ENCODE measurements around the gene LDLRAD2.

DNA sequence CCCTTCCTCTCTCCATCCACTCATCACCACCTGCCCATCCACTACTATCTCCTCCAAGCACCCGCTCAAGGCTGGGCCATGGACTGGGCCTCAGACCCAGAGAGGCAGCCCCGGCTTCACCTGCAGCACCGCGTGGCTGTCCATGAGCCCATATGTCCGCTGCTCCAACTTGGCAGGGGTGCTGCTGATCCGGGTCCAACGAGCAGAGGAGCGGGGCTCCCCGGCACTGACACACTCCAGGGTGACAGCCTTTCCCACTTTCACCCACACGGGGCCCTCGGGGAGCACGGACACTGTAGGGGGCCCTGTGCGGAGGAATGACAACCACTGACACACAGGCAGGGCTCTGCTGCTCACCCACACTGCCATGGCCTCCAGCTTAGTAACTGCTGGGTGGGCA, 28.9 kb downstream of the LDLRAD2 start:
- TF ChIP-seq POLR2AphosphoS5 (IDR thresholded peaks at IDR 0.05; ENCODE audit: low read depth, low read length): no peak
- TF ChIP-seq, protein P1, sequence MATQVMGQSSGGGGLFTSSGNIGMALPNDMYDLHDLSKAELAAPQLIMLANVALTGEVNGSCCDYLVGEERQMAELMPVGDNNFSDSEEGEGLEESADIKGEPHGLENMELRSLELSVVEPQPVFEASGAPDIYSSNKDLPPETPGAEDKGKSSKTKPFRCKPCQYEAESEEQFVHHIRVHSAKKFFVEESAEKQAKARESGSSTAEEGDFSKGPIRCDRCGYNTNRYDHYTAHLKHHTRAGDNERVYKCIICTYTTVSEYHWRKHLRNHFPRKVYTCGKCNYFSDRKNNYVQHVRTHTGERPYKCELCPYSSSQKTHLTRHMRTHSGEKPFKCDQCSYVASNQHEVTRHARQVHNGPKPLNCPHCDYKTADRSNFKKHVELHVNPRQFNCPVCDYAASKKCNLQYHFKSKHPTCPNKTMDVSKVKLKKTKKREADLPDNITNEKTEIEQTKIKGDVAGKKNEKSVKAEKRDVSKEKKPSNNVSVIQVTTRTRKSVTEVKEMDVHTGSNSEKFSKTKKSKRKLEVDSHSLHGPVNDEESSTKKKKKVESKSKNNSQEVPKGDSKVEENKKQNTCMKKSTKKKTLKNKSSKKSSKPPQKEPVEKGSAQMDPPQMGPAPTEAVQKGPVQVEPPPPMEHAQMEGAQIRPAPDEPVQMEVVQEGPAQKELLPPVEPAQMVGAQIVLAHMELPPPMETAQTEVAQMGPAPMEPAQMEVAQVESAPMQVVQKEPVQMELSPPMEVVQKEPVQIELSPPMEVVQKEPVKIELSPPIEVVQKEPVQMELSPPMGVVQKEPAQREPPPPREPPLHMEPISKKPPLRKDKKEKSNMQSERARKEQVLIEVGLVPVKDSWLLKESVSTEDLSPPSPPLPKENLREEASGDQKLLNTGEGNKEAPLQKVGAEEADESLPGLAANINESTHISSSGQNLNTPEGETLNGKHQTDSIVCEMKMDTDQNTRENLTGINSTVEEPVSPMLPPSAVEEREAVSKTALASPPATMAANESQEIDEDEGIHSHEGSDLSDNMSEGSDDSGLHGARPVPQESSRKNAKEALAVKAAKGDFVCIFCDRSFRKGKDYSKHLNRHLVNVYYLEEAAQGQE (IDR thresholded peaks at IDR 0.05; ENCODE audit: insufficient read depth in 1 of 2, low read depth in 2 of 2, low read length in 1 of 2): no peak
- TF ChIP-seq, protein P2, sequence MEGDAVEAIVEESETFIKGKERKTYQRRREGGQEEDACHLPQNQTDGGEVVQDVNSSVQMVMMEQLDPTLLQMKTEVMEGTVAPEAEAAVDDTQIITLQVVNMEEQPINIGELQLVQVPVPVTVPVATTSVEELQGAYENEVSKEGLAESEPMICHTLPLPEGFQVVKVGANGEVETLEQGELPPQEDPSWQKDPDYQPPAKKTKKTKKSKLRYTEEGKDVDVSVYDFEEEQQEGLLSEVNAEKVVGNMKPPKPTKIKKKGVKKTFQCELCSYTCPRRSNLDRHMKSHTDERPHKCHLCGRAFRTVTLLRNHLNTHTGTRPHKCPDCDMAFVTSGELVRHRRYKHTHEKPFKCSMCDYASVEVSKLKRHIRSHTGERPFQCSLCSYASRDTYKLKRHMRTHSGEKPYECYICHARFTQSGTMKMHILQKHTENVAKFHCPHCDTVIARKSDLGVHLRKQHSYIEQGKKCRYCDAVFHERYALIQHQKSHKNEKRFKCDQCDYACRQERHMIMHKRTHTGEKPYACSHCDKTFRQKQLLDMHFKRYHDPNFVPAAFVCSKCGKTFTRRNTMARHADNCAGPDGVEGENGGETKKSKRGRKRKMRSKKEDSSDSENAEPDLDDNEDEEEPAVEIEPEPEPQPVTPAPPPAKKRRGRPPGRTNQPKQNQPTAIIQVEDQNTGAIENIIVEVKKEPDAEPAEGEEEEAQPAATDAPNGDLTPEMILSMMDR (IDR thresholded peaks at IDR 0.05): no peak
- no peak for TF ChIP-seq SIN3A (IDR thresholded peaks at IDR 0.05; ENCODE audit: borderline replicate concordance, insufficient read depth, low read depth, low read length)
- TF ChIP-seq TCF7L2 (IDR thresholded peaks at IDR 0.05; ENCODE audit: low read depth, low read length): no peak

Data from Panc1 (cell line).